GM12873 (cell line): ENCODE data around the gene MS4A4A.

ENCODE experiments used
- TF ChIP-seq, protein P1 (sequence below): IDR thresholded peaks from 2 replicates; pipeline ENCODE4 v1.5.1; 2012; ENCODE audit warnings: low read depth, mild to moderate bottlenecking, moderate library complexity, low read length, control low read depth; ENCODE audit not compliant: insufficient read depth; ENCODE audit errors: missing control alignments

The MS4A4A gene

DNA sequence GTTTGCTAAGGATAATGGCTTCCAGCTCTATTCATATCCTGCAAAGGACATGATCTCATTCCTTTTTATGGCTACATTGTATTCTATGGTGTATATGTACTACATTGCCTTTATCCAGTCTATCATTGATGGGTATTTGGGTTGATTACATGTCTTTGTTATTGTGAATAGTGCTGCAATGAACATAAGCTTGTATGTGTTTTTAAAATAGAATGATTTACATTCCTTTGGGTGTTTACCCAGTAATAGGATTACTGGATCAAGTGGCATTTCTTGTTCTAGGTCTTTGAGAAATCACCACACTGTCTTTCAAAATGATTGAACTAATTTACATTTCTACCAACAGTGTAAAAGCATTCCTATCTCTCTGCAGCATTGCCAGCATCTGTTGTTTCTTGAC is 40.6 kb downstream of the MS4A4A start:
- TF ChIP-seq, protein P1, sequence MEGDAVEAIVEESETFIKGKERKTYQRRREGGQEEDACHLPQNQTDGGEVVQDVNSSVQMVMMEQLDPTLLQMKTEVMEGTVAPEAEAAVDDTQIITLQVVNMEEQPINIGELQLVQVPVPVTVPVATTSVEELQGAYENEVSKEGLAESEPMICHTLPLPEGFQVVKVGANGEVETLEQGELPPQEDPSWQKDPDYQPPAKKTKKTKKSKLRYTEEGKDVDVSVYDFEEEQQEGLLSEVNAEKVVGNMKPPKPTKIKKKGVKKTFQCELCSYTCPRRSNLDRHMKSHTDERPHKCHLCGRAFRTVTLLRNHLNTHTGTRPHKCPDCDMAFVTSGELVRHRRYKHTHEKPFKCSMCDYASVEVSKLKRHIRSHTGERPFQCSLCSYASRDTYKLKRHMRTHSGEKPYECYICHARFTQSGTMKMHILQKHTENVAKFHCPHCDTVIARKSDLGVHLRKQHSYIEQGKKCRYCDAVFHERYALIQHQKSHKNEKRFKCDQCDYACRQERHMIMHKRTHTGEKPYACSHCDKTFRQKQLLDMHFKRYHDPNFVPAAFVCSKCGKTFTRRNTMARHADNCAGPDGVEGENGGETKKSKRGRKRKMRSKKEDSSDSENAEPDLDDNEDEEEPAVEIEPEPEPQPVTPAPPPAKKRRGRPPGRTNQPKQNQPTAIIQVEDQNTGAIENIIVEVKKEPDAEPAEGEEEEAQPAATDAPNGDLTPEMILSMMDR: no peak

DNA sequence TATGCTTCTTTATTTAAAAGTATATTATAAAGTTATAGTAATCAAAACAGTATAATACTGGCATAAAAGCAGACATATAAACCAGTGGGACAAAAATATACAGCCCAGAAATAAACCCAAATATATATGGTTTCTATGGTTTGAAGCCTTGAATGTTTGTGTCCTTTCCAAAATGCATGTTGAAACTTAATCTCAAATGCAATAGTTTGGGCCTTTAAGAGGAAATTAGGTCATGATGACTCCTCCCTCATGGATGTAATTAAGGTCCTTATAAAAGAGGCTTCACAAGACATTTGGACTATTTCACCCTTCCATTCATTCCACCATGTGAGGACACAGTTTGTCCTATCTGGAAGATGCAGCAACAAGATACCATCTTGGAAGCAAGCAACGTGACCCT is 46.5 kb downstream of the MS4A4A start, which contains the start of gene MS4A6E:
MS4A6E (plus strand) TSS at position 301 of the 400 bp plus-strand sequence. CDS start 7,641 bp downstream, outside the sequence.
- TF ChIP-seq, protein P1: no peak

- TF ChIP-seq, protein P1: no peak
These were observed 48.0 kb downstream of the MS4A4A start for GRCh38 chr11:60328460-60328859.

DNA sequence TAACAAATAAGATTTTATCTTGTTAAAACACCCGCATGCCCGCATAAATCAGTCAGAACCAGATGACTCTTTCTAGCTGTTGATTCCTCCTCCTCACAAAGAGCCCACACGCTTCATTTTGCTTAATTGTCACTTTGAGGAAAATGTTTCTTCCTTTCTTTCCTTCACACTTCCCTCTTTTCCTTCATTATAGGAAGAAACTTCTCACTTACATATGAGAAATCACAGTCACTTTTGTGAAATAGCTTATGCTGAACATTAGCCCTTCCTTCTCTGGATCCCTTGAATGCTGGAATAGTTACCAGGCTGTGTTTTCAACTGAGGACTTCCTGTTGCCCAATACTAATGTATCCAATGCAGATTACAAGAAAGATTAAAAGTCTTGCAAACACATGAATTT is 52.4 kb downstream of the MS4A4A start:
- TF ChIP-seq, protein P1: no peak

DNA sequence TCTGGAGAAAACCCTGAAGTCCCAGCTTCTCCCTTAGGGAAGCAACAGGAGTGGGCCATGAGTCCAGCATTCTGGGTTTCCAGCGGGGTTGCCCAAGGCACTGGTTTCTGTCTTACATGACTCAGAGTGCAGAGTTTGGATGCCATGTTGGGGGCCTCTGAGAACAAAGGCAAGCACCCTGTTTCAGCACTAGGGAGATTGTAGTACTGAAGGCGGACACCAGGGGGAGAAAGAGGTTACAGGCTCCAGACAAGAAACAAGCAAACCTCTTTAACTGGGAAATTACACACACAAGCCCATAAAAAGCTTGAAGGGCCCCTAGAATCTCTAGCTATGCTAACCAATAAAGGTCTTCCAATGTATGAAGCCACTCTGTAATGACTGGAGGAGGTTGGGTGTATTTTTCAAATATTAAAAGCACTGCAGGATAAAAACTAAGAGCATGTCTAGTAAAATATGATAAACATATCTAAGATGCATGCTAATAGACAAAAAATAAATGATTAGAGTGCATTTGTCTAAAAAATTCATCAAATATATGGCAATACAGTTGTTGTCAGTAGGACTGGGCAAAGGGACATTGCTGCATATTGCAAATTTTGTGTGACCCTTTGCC is 53.6 kb downstream of the MS4A4A start:
- TF ChIP-seq, protein P1: peak; percentile 88

GRCh38 chr11:60336767-60337391 is 56.4 kb downstream of the MS4A4A start:
- TF ChIP-seq, protein P1: no peak

GRCh38 chr11:60338053-60338452 is 57.6 kb downstream of the MS4A4A start:
- TF ChIP-seq, protein P1: no peak
